ENCODE data around the gene UBXN2A. TPM values are rescaled to one million over a fixed set of nuclear protein-coding genes. Genes with fewer than 3 reads are reported as not detected.

The UBXN2A gene
- total and polyA plus RNA-seq, 7 donors, result 8.1 to 21.2 (median 15.0) TPM

DNA sequence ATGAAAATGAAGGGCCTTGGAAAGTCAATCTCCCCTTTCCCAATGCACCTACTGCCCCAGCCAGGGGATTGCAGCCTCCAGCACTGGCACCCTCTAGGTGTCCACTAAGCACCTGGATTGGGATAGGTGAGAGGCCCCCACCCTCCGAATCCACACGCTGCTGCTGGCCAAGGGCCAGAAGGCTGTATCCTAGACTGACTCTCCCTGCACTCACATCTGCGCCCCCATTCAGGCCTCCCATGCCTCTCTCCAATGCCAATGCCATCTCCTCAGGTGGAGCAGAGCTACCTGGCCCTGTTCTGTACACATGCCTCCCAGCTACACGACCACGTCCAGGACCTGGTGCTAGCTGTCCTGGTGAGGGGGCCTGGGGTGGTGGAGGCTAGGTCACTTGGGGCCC, 79.5 kb downstream of the UBXN2A start:
- no peak for DNase-seq
- Histone ChIP-seq H3K4me3 (no peak overlapping the region), H3K4me1 (no peaks in the 10 kb centered on the region), H3K27ac (no peak overlapping the region), H3K9me3 (no peaks in the 10 kb centered on the region), H3K36me3 (peaks cover 0 to 18% (median 4%) of the 10 kb centered on the region in 4 donors), H3K27me3 (no peaks in the 10 kb centered on the region)
- 80 to 92% methylated on average over 5 of the region's 5 CpGs for WGBS, 2 donors
- TF ChIP-seq EP300 (IDR thresholded peaks at IDR 0.05) (no peak), POLR2AphosphoS5 (IDR thresholded peaks at IDR 0.05) (no peak), POLR2A (IDR thresholded peaks at IDR 0.05) (no peak), CTCF (IDR thresholded peaks at IDR 0.05) (no peak)
- intact Hi-C loops (cut with DNase I), result no loop called here

- H3K27ac ChIP-seq, result no peak overlapping the region
- peaks cover 0 to 21% (median 6%) of the 10 kb centered on the region in 4 donors for H3K36me3 ChIP-seq
- H3K4me1 ChIP-seq, result no peaks in the 10 kb centered on the region
- H3K4me3 ChIP-seq, result no peak overlapping the region
- TF ChIP-seq POLR2A (IDR thresholded peaks at IDR 0.05) (no peak), EP300 (IDR thresholded peaks at IDR 0.05) (no peak), POLR2AphosphoS5 (IDR thresholded peaks at IDR 0.05) (no peak), CTCF (IDR thresholded peaks at IDR 0.05) (no peak)
- intact Hi-C loops (cut with DNase I), result no loop called here
- no peak for DNase-seq
- no peaks in the 10 kb centered on the region for H3K9me3 ChIP-seq
- no peaks in the 10 kb centered on the region for H3K27me3 ChIP-seq
- 66 to 84% methylated on average over 4 of the region's 4 CpGs for WGBS, 2 donors
These were observed 80.0 kb downstream of the UBXN2A start for GRCh38 chr2:24020244-24020643.

DNA sequence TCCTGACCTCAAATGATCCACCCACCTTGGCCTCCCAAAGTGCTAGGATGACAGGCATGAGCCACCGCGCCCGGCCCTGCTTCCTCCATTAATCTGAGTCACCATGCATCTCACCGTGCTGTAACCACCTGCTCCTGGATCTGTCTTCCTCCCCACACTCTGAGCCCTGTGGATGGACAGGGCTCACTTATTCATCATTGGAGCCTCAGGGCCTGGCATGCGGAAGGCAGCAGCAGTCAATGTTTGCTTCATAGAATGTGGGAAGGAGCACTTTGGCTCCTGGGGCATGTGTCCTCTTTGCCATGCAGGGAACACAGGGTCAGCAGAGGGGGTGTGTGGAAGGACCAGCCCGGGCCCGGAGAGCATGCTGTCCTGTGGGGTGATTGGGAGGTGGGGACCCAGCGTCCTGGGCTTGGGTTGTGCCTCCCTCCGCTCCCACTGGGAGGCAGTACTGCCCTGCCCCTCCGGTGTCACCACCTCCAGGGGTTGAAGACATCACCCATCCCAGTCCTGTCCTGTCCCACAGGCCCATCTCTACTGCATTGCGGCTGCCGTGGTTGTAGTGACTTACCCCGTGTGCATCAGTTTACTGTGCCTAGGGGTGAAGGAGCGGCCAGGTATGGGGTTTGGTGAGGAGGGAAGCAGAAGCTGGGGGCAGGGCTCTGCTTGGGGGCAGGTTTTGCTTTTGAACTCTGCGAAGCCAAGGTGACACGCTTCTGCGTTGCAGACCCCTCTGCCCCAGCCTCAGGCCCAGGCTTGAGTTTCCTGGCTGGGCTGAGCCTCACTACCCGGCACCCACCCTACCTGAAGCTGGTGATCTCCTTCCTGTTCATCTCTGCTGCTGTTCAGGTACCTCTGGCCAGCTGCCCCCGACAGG, 81.1 kb downstream of the UBXN2A start:
- Histone ChIP-seq H3K4me1 (no peaks in the 10 kb centered on the region), H3K27ac (no peak overlapping the region), H3K27me3 (no peaks in the 10 kb centered on the region), H3K9me3 (no peaks in the 10 kb centered on the region), H3K4me3 (no peak overlapping the region), H3K36me3 (peaks cover 0 to 24% (median 6%) of the 10 kb centered on the region in 4 donors)
- no peak for TF ChIP-seq CTCF (IDR thresholded peaks at IDR 0.05)
- no peak for TF ChIP-seq EP300 (IDR thresholded peaks at IDR 0.05)
- no peak for TF ChIP-seq POLR2AphosphoS5 (IDR thresholded peaks at IDR 0.05)
- no peak for TF ChIP-seq POLR2A (IDR thresholded peaks at IDR 0.05)
- 66 to 79% methylated on average over 19 of the region's 19 CpGs for WGBS, 2 donors
- intact Hi-C loops (cut with DNase I), result no loop called here
- DNase-seq, result no peak

DNA sequence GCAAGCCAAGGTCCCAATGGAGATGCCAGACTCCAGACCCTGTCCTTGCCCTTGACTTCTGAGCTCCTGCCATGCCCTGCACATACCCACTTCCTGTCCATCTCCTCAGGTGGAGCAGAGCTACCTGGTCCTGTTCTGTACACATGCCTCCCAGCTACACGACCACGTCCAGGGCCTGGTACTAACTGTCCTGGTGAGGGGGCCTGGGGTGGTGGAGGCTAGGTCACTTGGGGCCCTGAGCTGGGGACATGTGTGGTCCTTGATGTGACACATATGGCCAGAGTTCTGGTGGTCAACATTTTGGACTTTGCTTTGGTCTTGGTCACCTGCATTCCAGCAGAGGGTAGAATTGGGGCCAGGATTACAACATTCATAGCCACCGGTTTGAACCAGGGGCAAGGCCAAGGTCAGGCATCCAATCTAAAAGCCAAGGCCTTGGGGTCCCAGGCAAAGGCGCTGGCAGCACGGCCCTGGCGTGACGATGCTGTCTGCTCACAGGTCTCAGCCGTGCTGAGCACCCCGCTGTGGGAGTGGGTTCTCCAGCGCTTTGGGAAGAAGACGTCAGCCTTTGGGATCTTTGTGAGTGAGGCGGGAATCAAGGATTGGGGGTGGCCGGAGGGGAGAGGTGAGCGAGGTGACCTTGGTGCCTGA, 82.2 kb downstream of the UBXN2A start:
- Histone ChIP-seq H3K4me3 (no peak overlapping the region), H3K27me3 (no peaks in the 10 kb centered on the region), H3K27ac (no peak overlapping the region), H3K9me3 (no peaks in the 10 kb centered on the region), H3K36me3 (peaks cover 0 to 30% (median 6%) of the 10 kb centered on the region in 4 donors), H3K4me1 (no peaks in the 10 kb centered on the region)
- no peak for DNase-seq
- WGBS, 2 donors, result 95% methylated on average over 14 of the region's 14 CpGs
- no peak for TF ChIP-seq POLR2AphosphoS5 (IDR thresholded peaks at IDR 0.05)
- no peak for TF ChIP-seq CTCF (IDR thresholded peaks at IDR 0.05)
- TF ChIP-seq POLR2A (IDR thresholded peaks at IDR 0.05), result no peak
- no peak for TF ChIP-seq EP300 (IDR thresholded peaks at IDR 0.05)
- intact Hi-C loops (cut with DNase I), result no loop called here

Measured in sigmoid colon (tissue), 7 donors.